ENCODE data around the gene ARPC3. TPM values are rescaled to one million over a fixed set of nuclear protein-coding genes. Genes with fewer than 3 reads are reported as not detected.

ARPC3 gene
- 100 to 1,000 TPM; 239 to 273 TPM for total RNA-seq
- polyA plus RNA-seq (ENCODE audit: insufficient read length in 6 of 6): 100 to 1,000 TPM; 190 to 218 (median 204) TPM
- long read RNA-seq, donor 1, transcript ARPC3-201 (7 exons, 1,014 nt): major isoform, 189 of 301 reads
- long read RNA-seq, donor 1, partial matches to known transcripts: 106 of 301 reads
- long read RNA-seq, donor 1, other reads (novel, unspliced or antisense): 0 of 301 reads
- long read RNA-seq, donor 2, transcript ARPC3-201 (7 exons, 1,014 nt): major isoform, 128 of 209 reads
- long read RNA-seq, donor 2, partial matches to known transcripts: 77 of 209 reads
- long read RNA-seq, donor 2, other reads (novel, unspliced or antisense): 0 of 209 reads
- long read RNA-seq, donor 3, transcript ARPC3-201 (7 exons, 1,014 nt): major isoform, 113 of 152 reads
- long read RNA-seq, donor 3, partial matches to known transcripts: 38 of 152 reads
- long read RNA-seq, donor 3, other reads (novel, unspliced or antisense): 0 of 152 reads
- long read RNA-seq, donor 4, transcript ARPC3-201 (7 exons, 1,014 nt): major isoform, 340 of 358 reads
- long read RNA-seq, donor 4, partial matches to known transcripts: 9 of 358 reads
- long read RNA-seq, donor 4, other reads (novel, unspliced or antisense): 9 of 358 reads
- long read RNA-seq, donor 5, transcript ARPC3-201 (7 exons, 1,014 nt): major isoform, 100 of 191 reads
- long read RNA-seq, donor 5, partial matches to known transcripts: 88 of 191 reads
- long read RNA-seq, donor 5, other reads (novel, unspliced or antisense): 0 of 191 reads
- long read RNA-seq, donor 6, transcript ARPC3-201 (7 exons, 1,014 nt): major isoform, 180 of 261 reads
- long read RNA-seq, donor 6, partial matches to known transcripts: 77 of 261 reads
- long read RNA-seq, donor 6, other reads (novel, unspliced or antisense): 0 of 261 reads
- long read RNA-seq, donor 7, transcript ARPC3-201 (7 exons, 1,014 nt): major isoform, 69 of 86 reads
- long read RNA-seq, donor 7, partial matches to known transcripts: 17 of 86 reads
- long read RNA-seq, donor 7, other reads (novel, unspliced or antisense): 0 of 86 reads
- long read RNA-seq, donor 8, transcript ARPC3-201 (7 exons, 1,014 nt): major isoform, 71 of 89 reads
- long read RNA-seq, donor 8, partial matches to known transcripts: 17 of 89 reads
- long read RNA-seq, donor 8, other reads (novel, unspliced or antisense): 0 of 89 reads
- long read RNA-seq, donor 9, partial matches to known transcripts: 0 of 1 reads
- long read RNA-seq, donor 9, other reads (novel, unspliced or antisense): 0 of 1 reads
- long read RNA-seq, donor 10, transcript ARPC3-201 (7 exons, 1,014 nt): major isoform, 278 of 294 reads
- long read RNA-seq, donor 10, partial matches to known transcripts: 8 of 294 reads
- long read RNA-seq, donor 10, other reads (novel, unspliced or antisense): 8 of 294 reads
- long read RNA-seq, donor 11, transcript ARPC3-201 (7 exons, 1,014 nt): major isoform, 123 of 216 reads
- long read RNA-seq, donor 11, partial matches to known transcripts: 89 of 216 reads
- long read RNA-seq, donor 11, other reads (novel, unspliced or antisense): 0 of 216 reads
- long read RNA-seq, donor 12, transcript ARPC3-201 (7 exons, 1,014 nt): major isoform, 102 of 123 reads
- long read RNA-seq, donor 12, partial matches to known transcripts: 21 of 123 reads
- long read RNA-seq, donor 12, other reads (novel, unspliced or antisense): 0 of 123 reads

DNA sequence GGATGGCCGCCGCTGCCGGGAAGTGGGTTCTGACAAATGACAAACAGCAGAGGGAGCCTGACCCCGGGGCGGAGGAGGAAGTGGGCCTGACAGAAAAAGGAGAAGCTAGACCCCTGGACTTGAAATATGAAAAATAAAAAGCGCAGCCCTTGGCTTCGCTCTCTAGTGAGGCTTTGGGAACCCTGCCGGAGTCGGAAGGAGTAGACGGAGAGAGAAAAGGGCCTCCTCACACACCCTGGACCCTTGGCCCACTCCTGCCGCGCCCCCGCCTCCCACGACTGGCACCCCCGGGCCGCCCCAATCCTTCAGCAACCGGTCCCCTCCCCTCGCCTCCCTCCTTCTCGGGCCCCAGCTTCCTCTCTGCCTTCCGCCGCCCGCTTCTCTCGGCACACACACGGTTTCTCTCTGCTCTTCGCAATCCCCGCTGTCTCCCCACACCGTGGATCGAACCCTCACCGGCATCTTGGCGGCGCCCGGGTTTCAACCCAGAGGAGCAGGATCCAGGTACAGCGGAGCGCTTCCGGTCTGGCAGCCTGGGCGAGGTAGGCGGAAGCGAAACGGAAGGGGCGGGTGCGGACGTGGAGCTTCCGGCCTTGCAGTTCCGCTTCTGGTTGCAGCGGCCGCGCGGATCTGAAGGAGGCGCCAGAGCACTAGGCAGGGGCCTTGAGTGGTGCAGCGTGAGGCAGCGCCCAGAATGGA, at the start of gene ARPC3:
Gene ARPC3, minus strand, starts transcription at position 539 of the 699 bp plus-strand sequence. Its CDS starts 77 bp downstream, at position 462.
- Histone ChIP-seq H3K36me3 (peaks cover 0 to 49% of the 10 kb centered on the region in 2 donors), H3K4me1 (peaks cover 4 to 52% of the 10 kb centered on the region in 2 donors), H3K27me3 (no peaks in the 10 kb centered on the region), H3K27ac (peak within 1 kb of the TSS; percentile 93 to 98), H3K4me3 (peak within 1 kb of the TSS; percentile 74 to 77), H3K9me3 (no peaks in the 10 kb centered on the region)
- ATAC-seq (peak; percentile 99), DNase-seq (peak; percentile 91 to 98 (median 96))
- intact Hi-C loops (cut with DNase I): no loop called here
- TF ChIP-seq, protein P1, sequence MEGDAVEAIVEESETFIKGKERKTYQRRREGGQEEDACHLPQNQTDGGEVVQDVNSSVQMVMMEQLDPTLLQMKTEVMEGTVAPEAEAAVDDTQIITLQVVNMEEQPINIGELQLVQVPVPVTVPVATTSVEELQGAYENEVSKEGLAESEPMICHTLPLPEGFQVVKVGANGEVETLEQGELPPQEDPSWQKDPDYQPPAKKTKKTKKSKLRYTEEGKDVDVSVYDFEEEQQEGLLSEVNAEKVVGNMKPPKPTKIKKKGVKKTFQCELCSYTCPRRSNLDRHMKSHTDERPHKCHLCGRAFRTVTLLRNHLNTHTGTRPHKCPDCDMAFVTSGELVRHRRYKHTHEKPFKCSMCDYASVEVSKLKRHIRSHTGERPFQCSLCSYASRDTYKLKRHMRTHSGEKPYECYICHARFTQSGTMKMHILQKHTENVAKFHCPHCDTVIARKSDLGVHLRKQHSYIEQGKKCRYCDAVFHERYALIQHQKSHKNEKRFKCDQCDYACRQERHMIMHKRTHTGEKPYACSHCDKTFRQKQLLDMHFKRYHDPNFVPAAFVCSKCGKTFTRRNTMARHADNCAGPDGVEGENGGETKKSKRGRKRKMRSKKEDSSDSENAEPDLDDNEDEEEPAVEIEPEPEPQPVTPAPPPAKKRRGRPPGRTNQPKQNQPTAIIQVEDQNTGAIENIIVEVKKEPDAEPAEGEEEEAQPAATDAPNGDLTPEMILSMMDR (IDR thresholded peaks at IDR 0.05): peak; percentile 72 to 74

DNA sequence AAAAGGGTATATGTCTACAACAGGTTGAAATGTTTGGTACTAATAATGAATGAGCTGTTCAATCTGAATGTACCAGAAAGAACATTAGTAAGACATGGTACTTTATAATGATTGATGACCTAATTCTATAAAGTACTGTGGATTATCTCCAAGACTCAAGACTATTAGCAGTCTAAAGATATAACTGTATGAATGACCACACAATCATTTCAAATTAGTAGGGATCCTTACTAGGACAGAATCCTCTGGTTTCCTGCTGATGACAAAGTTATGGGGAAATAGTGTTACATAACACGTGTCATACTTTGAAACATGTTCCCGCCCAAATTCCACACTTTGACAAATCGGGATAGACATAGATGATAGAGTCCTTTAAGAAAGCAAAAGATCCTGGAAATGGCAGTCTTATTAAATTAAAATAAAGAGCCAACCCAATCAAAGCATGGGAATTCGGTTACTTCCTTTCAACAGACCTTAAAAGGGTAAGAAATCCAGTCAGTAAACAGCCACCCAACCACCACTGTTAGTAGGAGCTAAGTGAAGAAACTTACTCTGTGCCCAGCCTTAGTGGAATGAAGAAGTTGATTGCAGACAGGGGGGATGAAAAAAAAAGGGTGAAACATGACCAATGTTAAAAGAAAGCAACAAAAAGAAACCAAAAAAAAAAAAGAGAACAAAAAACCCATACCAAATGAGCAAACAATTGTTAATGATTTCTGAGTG, 49.0 kb upstream of the ARPC3 start:
- H3K36me3 ChIP-seq: peaks cover 0 to 28% of the 10 kb centered on the region in 2 donors
- no peaks in the 10 kb centered on the region for H3K27me3 ChIP-seq
- H3K27ac ChIP-seq: peak overlapping the region in 1 of 2 donors; percentile 45
- H3K4me3 ChIP-seq: no peak overlapping the region
- DNase-seq (no peak), ATAC-seq (no peak)
- H3K9me3 ChIP-seq: no peaks in the 10 kb centered on the region
- peaks cover 8 to 48% of the 10 kb centered on the region in 2 donors for H3K4me1 ChIP-seq
- intact Hi-C loops (cut with DNase I): no loop called here
- TF ChIP-seq, protein P1 (IDR thresholded peaks at IDR 0.05): no peak

DNA sequence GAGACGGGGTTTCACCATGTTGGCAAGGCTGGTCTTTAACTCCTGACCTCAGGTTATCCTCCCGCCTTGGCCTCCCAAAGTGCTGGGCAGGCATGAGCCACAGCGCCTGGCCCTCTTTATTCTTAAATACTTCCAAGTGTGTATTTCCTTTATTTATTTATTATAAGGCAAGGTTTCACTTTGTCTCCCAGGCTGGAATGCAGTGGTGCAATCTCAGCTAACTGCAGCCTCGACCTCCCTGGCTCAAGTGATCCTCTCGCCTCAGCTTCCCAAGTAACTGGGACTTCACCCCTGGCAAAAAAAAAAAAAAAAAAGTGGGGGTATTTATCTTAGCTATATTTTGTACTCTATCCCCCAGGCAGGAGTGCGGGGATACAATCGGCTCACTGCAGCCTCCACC, 25.3 kb upstream of the ARPC3 start:
- intact Hi-C loops (cut with DNase I): no loop called here

More for the DNA sequence above, 25.3 kb upstream of the ARPC3 start:
- peaks cover 0 to 3% of the 10 kb centered on the region in 2 donors for H3K36me3 ChIP-seq
- no peak overlapping the region for H3K4me3 ChIP-seq
- H3K27me3 ChIP-seq: no peaks in the 10 kb centered on the region
- TF ChIP-seq, protein P1 (IDR thresholded peaks at IDR 0.05): no peak
- no peak for DNase-seq
- no peaks in the 10 kb centered on the region for H3K9me3 ChIP-seq
- H3K27ac ChIP-seq: no peak overlapping the region
- no peak for ATAC-seq
- H3K4me1 ChIP-seq: no peaks in the 10 kb centered on the region

All from left lung (tissue), 14 donors.